ENCODE data around the gene PPARA. TPM values are rescaled to one million over a fixed set of nuclear protein-coding genes. Genes with fewer than 3 reads are reported as not detected.

PPARA gene
- total and polyA plus RNA-seq, 9 of the 15 experiments (the other 6 are each of a cell fraction or from before 2014, with no cell fraction given), result 0.64 to 5.3 (median 3.5) TPM

GRCh38 chr22:46185283-46185682 lies 35.0 kb downstream of the PPARA start:
- DNase-seq (ENCODE audit: extremely low read depth in 1 of 4, low spot score in 3 of 4) (no peak), FAIRE-seq (no peak), ATAC-seq (no peak)
- no peak overlapping the region for H3K4me2 ChIP-seq (ENCODE audit: insufficient read depth, low read length)
- ChIA-PET CTCF (ENCODE audit: low intra/inter-chr PET ratio) (no interaction called here), POLR2A (no interaction called here)
- H2AFZ ChIP-seq (ENCODE audit: low read depth, low read length), result no peak overlapping the region
- peaks cover 2 to 6% of the 10 kb centered on the region in 2 experiments; a peak in 3 of 5 replicates for H3K4me1 ChIP-seq (replicated peaks in 1 of 2; ENCODE audit: control insufficient read depth in 2 of 2, insufficient read depth in 2 of 2, low read length in 2 of 2)
- H3K9me1 ChIP-seq (ENCODE audit: control insufficient read depth, insufficient read depth, low read length), result no peaks in the 10 kb centered on the region
- intact Hi-C loops (cut with micrococcal nuclease) (no loop called here), in situ Hi-C loops (cut with MboI) (no loop called here)
- H3K36me3 ChIP-seq (ENCODE audit: control insufficient read depth, insufficient read depth, low read length), result no peaks in the 10 kb centered on the region
- H3K27ac ChIP-seq (ENCODE audit: extremely low read depth, low read depth, low read length), result no peak overlapping the region
- H3K9me3 ChIP-seq (replicated peaks; ENCODE audit: control insufficient read depth, insufficient read depth, low read depth, low read length), result peaks cover 6% of the 10 kb centered on the region
- no peaks in the 10 kb centered on the region for H3K27me3 ChIP-seq (ENCODE audit: control insufficient read depth in 2 of 2, insufficient read depth in 2 of 2, low read length in 2 of 2)
- BruUV-seq (replicated peaks), result no TSS peak
- no peak overlapping the region for H3K4me3 ChIP-seq
- WGBS (ENCODE audit: insufficient coverage, low coverage, missing lambda C conversion rate), result 100% methylated on average over 2 of the region's 2 CpGs
- no peak overlapping the region for H3K9ac ChIP-seq (ENCODE audit: insufficient read depth in 1 of 2, low read depth in 2 of 2, low read length in 2 of 2)
- no peaks in the 10 kb centered on the region for H3K79me2 ChIP-seq (ENCODE audit: control insufficient read depth, insufficient read depth, low read length)
- no peaks in the 10 kb centered on the region for H4K20me1 ChIP-seq (replicated peaks; ENCODE audit: control insufficient read depth, insufficient read depth, low read length)
- TF ChIP-seq GTF2A2 (tag; IDR thresholded peaks at IDR 0.05) (no peak), CBX8 (IDR thresholded peaks at IDR 0.05; ENCODE audit: borderline replicate concordance, extremely low read depth, low read depth, low read length, poor library complexity, severe bottlenecking) (no peak), SMARCC2 (IDR thresholded peaks at IDR 0.05; ENCODE audit: low read depth) (no peak), ZBTB8A (IDR thresholded peaks at IDR 0.05; ENCODE audit: partially characterized antibody) (no peak), KDM2B (CRISPR knock-in tag; IDR thresholded peaks at IDR 0.05) (no peak), ZBTB17 (CRISPR knock-in tag; IDR thresholded peaks at IDR 0.05) (no peak), MEF2A (IDR thresholded peaks at IDR 0.05; ENCODE audit: control insufficient read depth, low read depth, low read length) (no peak), U2AF2 (optimal IDR thresholded peaks at IDR 0.05; ENCODE audit: low read depth, low read length) (no peak), ZNF609 (CRISPR knock-in tag; IDR thresholded peaks at IDR 0.05; ENCODE audit: borderline replicate concordance) (no peak), ZNF398 (CRISPR knock-in tag; IDR thresholded peaks at IDR 0.05) (no peak), HMGXB4 (CRISPR knock-in tag; IDR thresholded peaks at IDR 0.05) (no peak), ZKSCAN3 (CRISPR knock-in tag; IDR thresholded peaks at IDR 0.05) (no peak), SP2 (IDR thresholded peaks at IDR 0.05; ENCODE audit: extremely low read depth, low read depth, low read length, poor library complexity, severe bottlenecking) (no peak), MCM2 (IDR thresholded peaks at IDR 0.05; ENCODE audit: low read depth) (no peak)

Measured in K562 (cell line).